GM12891 (cell line): ENCODE data around the gene PSMD1.

Experiments used
- POLR2A ChIP-seq: IDR thresholded peaks from 2 replicates; pipeline ENCODE4 v1.6.1; 2011; ENCODE audit warnings: low read depth, low read length, control low read depth
- POLR2AphosphoS5 ChIP-seq: IDR thresholded peaks from 2 replicates; pipeline ENCODE4 v1.6.1; 2011; ENCODE audit warnings: low read depth, low read length, control low read depth

DNA sequence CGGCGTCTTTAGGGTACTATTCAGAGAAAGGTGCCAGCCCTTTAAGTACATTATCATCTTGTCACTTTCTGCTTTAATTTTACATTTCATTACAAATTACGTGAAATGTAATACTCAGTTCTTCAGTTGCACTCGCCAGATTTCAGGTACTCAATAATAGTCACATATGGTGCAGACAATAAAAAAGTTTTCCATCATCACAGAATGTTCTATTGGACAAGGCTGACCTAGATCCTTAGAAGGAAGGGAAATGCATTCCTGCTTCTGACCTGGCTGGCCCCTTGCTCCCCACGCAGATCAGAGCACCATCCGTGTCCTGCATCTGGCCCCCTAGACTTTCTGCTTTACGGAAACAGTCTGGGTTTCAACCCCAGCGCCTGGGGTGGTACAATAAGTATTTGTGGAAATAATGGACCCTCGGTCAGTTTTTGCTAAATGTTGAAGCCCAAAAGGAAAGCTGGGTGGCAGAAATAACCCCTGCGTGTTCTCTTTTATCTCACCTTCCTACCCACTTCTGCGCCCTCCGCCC is 20.0 kb upstream of the PSMD1 start:
- no peak for TF ChIP-seq POLR2A
- TF ChIP-seq POLR2AphosphoS5, result no peak
